HCT116 (cell line): Measurements from ENCODE around the gene GIPC3.

Experiments used
- CEBPB ChIP-seq: IDR thresholded peaks from 2 replicates; pipeline ENCODE4 v1.6.1; 2012; ENCODE audit warnings: low read depth
- EZH2 ChIP-seq: fragments of 200-600 bp; sonication (generic); IDR thresholded peaks from 2 replicates; pipeline ENCODE4 v1.6.1; 2017; ENCODE audit warnings: antibody characterized with exemption, mixed run types
- FOSL1 ChIP-seq: IDR thresholded peaks from 2 replicates; pipeline ENCODE4 v1.6.1; 2012; ENCODE audit warnings: low read depth
- POLR2A ChIP-seq: IDR thresholded peaks from 2 replicates; pipeline ENCODE4 v1.7.0; 2011; ENCODE audit warnings: borderline replicate concordance; ENCODE audit not compliant: insufficient read depth, insufficient read length; ENCODE audit errors: extremely low read depth
- POLR2AphosphoS5 ChIP-seq: IDR thresholded peaks from 2 replicates; pipeline ENCODE4 v1.6.1; 2011; ENCODE audit warnings: mild to moderate bottlenecking, low read depth, low read length, moderate library complexity
- REST ChIP-seq: IDR thresholded peaks from 2 replicates; pipeline ENCODE4 v1.6.1; 2012; ENCODE audit warnings: low read depth
- YY1 ChIP-seq: IDR thresholded peaks from 2 replicates; pipeline ENCODE4 v1.6.1; 2011; ENCODE audit warnings: low read length, low read depth, moderate library complexity, mild to moderate bottlenecking; ENCODE audit not compliant: insufficient replicate concordance; ENCODE audit errors: extremely low read depth
- TF ChIP-seq, protein P1 (sequence below), 3 experiments: fragments of 200-600 bp in 1 of 3; sonication (generic) in 1 of 3; IDR thresholded peaks in 2 of 3; conservative IDR thresholded peaks in 1 of 3; 2 replicates each; pipeline ENCODE4 v1.5.1; 2012 to 2017; ENCODE audit warnings: low read depth in 2 of 3, low read length in 2 of 3, antibody characterized with exemption in 1 of 3, borderline replicate concordance in 1 of 3, control low read depth in 1 of 3, mild to moderate bottlenecking in 1 of 3, mixed read lengths in 1 of 3, mixed run types in 1 of 3, moderate library complexity in 1 of 3; ENCODE audit not compliant: insufficient read depth in 1 of 3

- TF ChIP-seq EZH2 (no peak), REST (no peak), POLR2A (no peak), CEBPB (no peak), YY1 (no peak), FOSL1 (no peak), POLR2AphosphoS5 (no peak)
- TF ChIP-seq, protein P1, sequence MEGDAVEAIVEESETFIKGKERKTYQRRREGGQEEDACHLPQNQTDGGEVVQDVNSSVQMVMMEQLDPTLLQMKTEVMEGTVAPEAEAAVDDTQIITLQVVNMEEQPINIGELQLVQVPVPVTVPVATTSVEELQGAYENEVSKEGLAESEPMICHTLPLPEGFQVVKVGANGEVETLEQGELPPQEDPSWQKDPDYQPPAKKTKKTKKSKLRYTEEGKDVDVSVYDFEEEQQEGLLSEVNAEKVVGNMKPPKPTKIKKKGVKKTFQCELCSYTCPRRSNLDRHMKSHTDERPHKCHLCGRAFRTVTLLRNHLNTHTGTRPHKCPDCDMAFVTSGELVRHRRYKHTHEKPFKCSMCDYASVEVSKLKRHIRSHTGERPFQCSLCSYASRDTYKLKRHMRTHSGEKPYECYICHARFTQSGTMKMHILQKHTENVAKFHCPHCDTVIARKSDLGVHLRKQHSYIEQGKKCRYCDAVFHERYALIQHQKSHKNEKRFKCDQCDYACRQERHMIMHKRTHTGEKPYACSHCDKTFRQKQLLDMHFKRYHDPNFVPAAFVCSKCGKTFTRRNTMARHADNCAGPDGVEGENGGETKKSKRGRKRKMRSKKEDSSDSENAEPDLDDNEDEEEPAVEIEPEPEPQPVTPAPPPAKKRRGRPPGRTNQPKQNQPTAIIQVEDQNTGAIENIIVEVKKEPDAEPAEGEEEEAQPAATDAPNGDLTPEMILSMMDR (IDR thresholded peaks at IDR 0.05 in 2 of 3, conservative IDR thresholded peaks at IDR 0.05 in 1 of 3; ENCODE audit: borderline replicate concordance in 1 of 3, insufficient read depth in 1 of 3, low read depth in 2 of 3, low read length in 2 of 3) = no peak
Observed at GRCh38 chr19:3612901-3613741, 27.8 kb downstream of the GIPC3 start.
